ENCODE data around the gene ZNF526.

DNA sequence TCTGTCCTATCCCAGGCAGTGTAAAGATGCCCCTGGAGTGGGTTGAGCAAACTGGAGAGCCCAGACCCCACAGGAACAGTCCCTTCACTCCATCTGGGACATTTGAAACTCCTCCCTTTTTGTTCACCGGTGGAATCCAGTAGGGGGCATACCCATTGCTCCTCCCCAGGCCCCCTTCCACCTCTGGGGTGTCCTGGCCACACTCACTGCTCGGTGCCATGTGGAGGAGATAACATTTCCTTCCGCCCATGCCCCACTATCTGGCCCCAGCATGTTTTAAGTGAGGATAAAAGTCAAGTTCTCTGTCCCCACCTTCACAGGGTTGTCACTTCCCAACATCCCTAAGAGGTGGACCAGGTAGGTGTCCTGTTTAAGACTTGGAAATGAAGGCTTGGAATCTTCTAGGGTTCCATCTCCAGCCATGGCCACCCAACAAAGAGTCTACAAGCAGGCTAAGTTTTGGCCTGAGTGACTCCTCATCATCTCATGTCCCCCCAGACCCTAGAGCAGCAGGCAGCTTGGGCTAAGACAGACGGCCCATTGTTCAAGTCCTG, 9.3 kb downstream of the ZNF526 start:
- TF ChIP-seq POLR2A (IDR thresholded peaks at IDR 0.05; ENCODE audit: low read length) (no peak), GATA1 (IDR thresholded peaks at IDR 0.05; ENCODE audit: low read depth, low read length) (no peak)

Measured in erythroblast (primary cell).